GM19043 (cell line): ENCODE measurements around the gene CNTN5.

Source experiments
- ATAC-seq: cut with Tn5 transposase; IDR thresholded peaks from one replicate; pipeline ENCODE4 v1.9.1; 2021; ENCODE audit warnings: low read depth; ENCODE audit not compliant: unreplicated experiment

CNTN5 gene

GRCh38 chr11:100356035-100356434 is 1335.3 kb downstream of the CNTN5 start:
- no peak for ATAC-seq

GRCh38 chr11:100359281-100359680 is 1338.5 kb downstream of the CNTN5 start:
- ATAC-seq, result no peak

GRCh38 chr11:100367892-100368291 is 1347.1 kb downstream of the CNTN5 start:
- no peak for ATAC-seq

- ATAC-seq, result no peak
These were observed 1362.7 kb downstream of the CNTN5 start for GRCh38 chr11:100383357-100383865.

GRCh38 chr11:100396266-100396665 is 1375.5 kb downstream of the CNTN5 start:
- ATAC-seq, result no peak

- ATAC-seq, result no peak
These were observed 1376.7 kb downstream of the CNTN5 start for GRCh38 chr11:100397401-100397800.

- ATAC-seq, result no peak
These were observed 1383.1 kb downstream of the CNTN5 start for GRCh38 chr11:100403816-100404215.

- no peak for ATAC-seq
These were observed 1384.2 kb downstream of the CNTN5 start for GRCh38 chr11:100404907-100405306.
